ENCODE results near the gene MT1M.
A peak's percentile ranks its signal among the peaks of the same experiment; 100 is the strongest.
"Not testable (repeated sequence)": the region's sequence is repeated elsewhere in the genome, so short reads cannot be mapped to it uniquely, and the experiment has no call there.

MT1M gene

GRCh38 chr16:56649271-56649670, 16.8 kb downstream of the MT1M start:
- no peak for DNase-seq (ENCODE audit: low read depth in 2 of 2)

GRCh38 chr16:56649820-56650219, 17.4 kb downstream of the MT1M start:
- DNase-seq (ENCODE audit: low read depth in 2 of 2) = no peak

- DNase-seq (ENCODE audit: low read depth in 2 of 2) = no peak
Observed at GRCh38 chr16:56651586-56651985, 19.1 kb downstream of the MT1M start, which contains the start of gene MT1B. TSS of gene MT1B (plus strand) at chr16:56651886. CDS start at chr16:56651954, 68 bp downstream.

DNA sequence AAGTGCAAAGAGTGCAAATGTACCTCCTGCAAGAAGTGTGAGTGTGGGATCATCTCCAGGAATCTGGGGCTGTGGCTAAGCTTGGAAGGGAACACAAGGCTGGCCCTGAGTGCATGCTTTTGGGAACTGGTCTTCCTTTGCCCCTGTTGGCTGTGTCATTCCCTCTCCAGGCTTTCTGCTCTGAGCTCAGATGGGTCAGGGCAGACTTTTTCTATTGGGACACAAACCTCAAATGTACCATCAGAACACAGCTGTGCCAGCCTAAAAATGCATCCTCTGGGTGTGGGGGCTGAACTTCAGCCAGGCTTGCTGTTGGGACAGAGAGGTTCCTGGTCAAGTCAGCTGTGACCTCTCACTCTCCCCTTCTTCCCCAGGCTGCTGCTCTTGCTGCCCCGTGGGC, 20.1 kb downstream of the MT1M start:
- DNase-seq (ENCODE audit: low read depth in 2 of 2) = no peak

- DNase-seq (ENCODE audit: low read depth in 2 of 2) = no peak
Observed at GRCh38 chr16:56653218-56653617, 20.8 kb downstream of the MT1M start.

DNA sequence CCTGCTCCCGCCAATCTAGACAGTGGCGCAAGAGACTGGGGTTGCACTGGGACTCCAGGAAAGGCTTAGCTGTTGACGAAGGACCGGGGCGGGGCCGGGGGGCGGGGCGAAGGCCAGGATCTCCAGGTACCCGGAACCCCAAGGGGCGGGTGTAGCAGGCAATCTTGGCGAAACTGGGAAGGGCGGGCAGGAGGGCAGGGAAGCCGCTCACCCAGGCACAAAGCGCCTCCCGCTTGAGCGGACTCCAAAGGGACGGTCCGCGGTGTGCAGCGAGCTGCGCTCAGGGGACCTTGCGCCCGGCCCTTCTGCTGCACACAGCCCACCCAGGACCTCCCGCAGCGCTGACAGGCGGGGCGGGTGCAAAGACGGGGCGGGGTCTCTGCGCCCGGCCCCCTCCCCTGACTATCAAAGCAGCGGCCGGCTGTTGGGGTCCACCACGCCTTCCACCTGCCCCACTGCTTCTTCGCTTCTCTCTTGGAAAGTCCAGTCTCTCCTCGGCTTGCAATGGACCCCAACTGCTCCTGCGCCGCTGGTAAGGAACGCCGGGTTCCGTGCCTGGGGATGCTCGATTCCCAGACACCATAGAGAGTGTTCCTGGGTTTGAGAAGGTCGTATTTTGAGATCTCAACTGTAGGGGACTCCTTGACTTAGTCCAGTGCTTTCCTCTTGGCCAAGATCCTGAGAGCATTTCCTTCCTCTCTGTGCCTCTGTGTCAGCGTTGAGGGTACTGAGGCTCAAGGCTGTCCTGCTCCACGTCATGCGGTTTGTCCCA, 25.3 kb downstream of the MT1M start, which contains the start of gene MT1F:
Gene MT1F (plus strand): TSS at position 405 of the 772 bp plus-strand sequence. CDS start 100 bp downstream, at position 505.
- peak; percentile 37 to 62 for DNase-seq (ENCODE audit: low read depth in 2 of 2)

DNA sequence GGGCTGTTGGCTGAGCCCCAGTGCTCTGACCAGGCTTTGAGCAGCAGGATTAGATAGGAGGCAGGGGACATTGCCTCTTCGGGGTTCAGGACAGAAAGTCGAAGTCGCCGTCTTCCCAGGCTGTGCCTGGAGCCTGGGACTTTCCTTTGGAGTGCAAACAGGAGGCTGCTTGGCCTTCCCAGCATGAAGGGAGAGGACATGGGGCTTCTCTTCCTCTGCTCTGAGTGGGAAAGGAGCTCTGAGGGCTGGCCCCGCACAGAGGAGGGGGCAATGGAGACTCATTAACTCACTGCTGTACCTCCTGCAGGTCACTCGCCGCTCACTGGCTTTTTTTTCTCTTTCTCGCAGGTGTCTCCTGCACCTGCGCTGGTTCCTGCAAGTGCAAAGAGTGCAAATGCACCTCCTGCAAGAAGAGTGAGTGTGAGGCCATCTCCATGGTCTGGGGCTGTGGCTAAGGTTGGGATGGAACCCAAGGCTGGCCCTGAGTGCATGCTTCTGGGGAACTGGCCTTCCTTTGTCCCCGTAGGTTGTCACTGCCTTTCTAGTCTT, 25.9 kb downstream of the MT1M start:
- DNase-seq (ENCODE audit: low read depth in 2 of 2) = no peak

DNA sequence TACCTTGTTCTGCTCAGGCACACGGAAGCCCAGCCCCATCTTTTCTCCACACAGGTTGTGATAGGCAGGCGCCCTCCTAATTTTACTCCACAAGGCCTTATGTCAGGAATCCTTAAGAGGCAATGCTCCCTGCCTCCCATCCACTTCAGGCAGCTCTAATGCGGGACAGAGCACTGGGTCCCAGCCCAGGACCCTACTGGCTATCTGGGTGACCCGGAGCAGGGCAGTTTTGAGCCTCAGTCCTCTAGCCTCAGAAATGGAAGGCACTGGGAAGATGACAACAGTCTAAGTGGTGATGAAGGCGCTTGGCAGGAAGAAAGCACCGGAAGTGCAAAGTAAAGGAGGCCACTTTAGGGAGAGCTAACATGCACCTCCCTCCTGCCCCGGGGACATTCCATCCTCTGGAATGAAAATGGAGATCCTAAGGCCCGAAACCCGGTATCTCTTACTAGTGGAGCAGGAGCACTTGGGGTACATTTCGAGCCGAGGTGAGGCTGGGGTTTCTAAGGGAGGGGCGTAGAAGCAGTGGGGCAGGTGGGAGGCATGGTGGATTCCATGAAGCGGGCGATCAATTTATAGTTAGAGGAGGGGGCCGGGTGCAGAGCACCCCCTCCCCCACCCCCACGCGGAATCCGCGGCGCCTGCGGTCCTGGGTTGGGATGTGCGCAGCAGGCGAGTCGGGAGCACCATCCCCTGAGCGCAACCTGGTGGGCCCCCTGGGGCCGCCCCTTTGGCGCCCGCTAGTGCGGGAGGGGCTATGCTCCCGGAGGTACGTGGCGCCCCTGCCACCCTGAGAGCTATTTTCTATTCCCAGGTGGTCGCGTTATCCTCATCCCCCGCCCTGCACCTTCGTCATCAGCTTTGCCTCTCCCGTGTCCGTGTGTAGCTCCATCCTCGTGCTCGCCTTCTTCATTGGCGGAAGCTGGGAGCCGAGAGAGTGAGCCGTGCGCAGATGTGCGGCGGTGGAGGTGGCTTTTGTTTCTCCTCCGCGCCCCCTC, 30.2 kb downstream of the MT1M start:
- DNase-seq (ENCODE audit: low read depth in 2 of 2) = no peak

- no peak for DNase-seq (ENCODE audit: low read depth in 2 of 2)
Observed at GRCh38 chr16:56664506-56664905, 32.0 kb downstream of the MT1M start.

DNA sequence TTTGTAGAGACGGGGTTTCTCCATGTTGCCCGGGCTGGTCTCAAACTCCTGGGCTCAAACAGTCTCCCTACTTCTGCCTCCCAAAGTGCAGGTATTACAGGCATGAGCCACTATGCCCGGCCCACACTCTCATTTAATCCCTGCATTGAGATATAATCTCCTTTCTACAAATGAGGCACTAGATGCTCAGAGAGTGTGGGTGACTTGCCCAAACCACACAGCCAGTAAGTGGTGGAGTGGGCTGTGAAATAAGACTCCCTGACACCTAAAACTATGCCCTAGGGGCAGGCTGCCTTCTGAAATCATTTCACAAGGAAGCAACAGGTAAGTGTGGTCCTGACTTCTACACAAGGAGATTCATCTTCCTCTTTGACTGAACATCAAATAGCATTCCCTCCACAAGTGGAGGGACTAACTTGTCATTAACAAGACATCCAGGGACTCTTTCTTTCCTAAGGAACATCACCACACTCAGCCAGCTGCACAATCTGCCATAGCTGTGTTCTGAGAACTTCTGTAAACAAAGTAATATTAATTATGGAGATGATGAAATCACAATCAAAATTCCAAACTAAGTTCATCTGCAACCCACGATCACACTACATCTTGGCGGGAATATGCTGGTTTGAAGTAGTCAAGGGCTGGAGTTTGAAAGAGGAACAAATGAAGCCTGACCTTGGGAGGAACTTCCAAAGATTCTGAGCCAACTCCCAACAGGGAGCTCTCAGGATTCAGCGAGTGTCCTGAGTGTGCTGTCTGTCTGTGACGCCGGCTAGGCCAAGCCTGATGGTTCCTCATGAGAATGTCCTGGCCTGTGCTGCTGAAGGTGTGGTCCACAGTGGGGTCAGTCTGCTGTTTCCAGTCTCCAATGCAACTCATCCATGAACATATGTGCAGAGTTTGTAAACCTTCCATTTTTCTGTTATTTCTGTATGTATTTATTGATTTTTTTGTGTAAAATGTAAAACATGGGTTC, 33.1 kb downstream of the MT1M start:
- DNase-seq (ENCODE audit: low read depth in 2 of 2) = not testable (repeated sequence)

DNA sequence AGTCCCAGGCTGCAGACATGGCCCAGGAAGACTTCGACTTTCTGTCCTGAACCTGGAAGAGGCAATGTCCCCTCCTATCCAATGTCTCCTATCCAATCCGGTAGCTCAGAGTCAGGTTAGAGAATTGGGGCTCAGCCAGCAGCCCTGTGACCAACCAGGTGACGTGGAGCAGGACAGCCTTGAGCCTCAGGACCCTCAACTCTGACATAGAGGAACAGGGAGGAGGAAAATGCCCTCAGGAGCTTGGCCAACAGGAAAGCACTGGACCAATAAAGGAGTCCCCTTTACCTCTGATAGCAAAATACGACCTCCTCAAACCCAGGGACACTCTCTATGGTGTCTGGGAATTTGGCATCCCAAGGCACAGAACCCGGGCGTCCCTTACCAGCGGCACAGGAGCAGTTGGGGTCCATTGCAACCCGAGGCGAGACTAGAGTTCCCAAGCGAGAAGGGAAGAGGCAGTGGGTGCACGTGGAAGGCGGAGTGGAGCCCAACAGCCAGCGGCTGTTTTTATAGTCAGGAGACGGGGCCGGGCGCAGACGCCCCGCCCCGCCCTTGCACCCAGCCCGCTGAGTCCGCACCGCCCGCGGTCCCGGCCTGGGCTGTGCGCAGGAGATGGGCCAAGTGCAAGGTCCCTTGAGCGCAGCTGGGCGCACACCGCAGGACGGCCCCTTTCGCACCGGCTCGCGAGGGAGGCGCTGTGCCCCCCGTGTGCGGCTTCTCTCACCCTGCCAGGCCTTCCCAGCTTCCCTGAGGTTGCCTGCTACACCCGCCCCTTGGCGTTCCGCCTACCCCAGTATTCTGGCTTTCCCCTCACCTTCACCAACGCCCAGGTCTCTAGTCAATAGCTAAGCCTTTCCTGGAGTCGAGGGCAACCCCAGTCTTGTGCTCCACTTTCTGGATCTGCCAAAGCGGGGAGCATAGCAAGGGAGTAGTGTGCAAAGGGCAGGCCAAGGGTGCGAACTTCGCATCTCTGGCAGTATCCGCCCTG, 35.4 kb downstream of the MT1M start, which contains the start of gene MT1G:
Gene MT1G (minus strand): TSS at position 485 of the 991 bp plus-strand sequence. CDS start 72 bp downstream, at position 413.
- no peak for DNase-seq (ENCODE audit: low read depth in 2 of 2)

- no peak for DNase-seq (ENCODE audit: low read depth in 2 of 2)
Observed at GRCh38 chr16:56669005-56669839, 36.8 kb downstream of the MT1M start, which contains the start of gene MT1H. TSS of gene MT1H (plus strand) at chr16:56669814. CDS start at chr16:56669885, 71 bp downstream.

GRCh38 chr16:56669840-56670619, 37.6 kb downstream of the MT1M start:
- DNase-seq (ENCODE audit: low read depth in 2 of 2) = no peak

DNA sequence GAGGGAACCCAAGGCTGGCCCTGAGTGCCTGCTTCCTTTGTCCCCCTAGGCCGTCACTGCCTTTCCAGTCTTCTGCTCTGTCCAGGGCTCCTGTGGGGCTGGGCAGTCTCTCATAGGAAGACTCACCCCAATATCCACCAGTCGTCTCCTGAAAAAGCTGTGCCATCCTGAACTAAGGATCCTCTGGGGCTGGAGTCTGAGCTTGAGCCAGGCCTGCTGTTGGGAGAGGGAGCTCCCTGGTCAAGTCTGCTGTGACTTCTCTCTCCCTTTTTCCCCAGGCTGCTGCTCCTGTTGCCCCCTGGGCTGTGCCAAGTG, 38.1 kb downstream of the MT1M start:
- DNase-seq (ENCODE audit: low read depth in 2 of 2) = no peak

DNA sequence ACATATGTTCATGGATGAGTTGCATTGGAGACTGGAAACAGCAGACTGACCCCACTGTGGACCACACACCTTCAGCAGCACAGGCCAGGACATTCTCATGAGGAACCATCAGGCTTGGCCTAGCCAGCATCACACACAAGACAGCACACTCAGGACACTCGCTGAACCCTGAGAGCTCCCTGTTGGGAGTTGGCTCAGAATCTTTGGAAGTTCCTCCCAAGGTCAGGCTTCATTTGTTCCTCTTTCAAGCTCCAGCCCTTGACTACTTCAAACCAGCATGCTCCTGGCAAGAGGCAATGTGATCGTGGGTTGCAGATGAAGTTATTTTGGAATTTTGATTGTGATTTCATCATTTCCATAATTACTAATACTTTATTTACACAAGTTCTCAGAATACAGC, 39.2 kb downstream of the MT1M start:
- DNase-seq (ENCODE audit: low read depth in 2 of 2) = not testable (repeated sequence)

- not testable (repeated sequence) for DNase-seq (ENCODE audit: low read depth in 2 of 2)
Observed at GRCh38 chr16:56672171-56672570, 39.7 kb downstream of the MT1M start.

DNA sequence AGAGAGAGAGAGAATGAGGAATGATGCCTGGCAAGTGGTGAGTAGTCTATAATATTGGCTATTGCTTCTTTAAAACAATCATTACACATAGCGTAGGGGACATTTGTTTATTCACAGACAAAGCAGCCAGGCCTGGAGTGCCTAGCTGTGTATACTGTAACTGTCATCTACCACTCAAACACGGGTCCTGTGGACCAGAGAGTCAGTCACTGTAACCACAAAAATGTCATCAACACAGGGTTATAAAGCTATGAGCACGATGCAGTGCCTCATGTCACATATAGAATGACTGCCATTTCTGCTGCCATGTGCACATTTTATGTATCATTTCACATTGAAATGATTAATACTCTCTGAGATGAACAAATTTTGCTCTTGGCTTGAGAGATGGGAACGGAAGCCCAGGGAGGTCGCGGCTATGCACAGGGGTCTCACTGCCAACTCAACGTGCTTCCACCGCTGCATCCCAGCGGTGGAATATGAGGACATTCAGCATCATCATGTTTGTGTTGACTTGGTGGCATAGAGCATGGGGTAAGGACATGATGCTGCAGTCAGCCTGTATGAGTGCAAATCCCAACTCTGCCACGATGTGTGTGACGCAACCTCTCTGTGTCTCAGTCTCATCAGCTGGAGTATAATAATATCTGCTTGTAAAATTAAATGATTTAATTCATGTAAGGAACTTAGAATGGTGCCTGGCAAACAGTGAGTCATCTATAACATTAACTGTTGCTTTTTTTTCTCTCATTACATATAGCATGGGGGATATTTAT, 40.5 kb downstream of the MT1M start:
- DNase-seq (ENCODE audit: low read depth in 2 of 2) = no peak

All from stimulated activated CD8-positive, alpha-beta memory T cell treated with anti-CD3 and anti-CD28 coated beads, Interleukin-7, amount 100 ng/mL, for 4 hours (primary cell).